Ovary (tissue), 10 donors: ENCODE measurements around the gene TAF11L4. TPM values are rescaled to one million over a fixed set of nuclear protein-coding genes. Genes with fewer than 3 reads are reported as not detected.
"Not testable (repeated sequence)": the region's sequence is repeated elsewhere in the genome, so short reads cannot be mapped to it uniquely, and the experiment has no call there.

Source experiments
- DNase-seq, 5 donors: peaks; one replicate each; pipeline ENCODE4 v3.0.0-alpha.2; 2019 to 2020
- H3K27ac ChIP-seq, 2 donors: fragments of 200-600 bp; one replicate each; pipeline versions ENCODE4 v1.5.1 to v1.8.0; 2019 to 2022
- H3K27me3 ChIP-seq: fragments of 200-600 bp; one replicate; pipeline ENCODE4 v1.8.0; 2022
- H3K36me3 ChIP-seq: fragments of 200-600 bp; sonication (generic); one replicate; pipeline ENCODE4 v1.5.1; 2019
- H3K4me1 ChIP-seq: one replicate; pipeline ENCODE4 v1.8.1; 2013; ENCODE audit warnings: mild to moderate bottlenecking, moderate library complexity; ENCODE audit not compliant: insufficient read depth
- H3K4me3 ChIP-seq: fragments of 200-600 bp; sonication (generic); one replicate; pipeline ENCODE4 v1.5.1; 2017
- H3K9me3 ChIP-seq, 2 donors: fragments of 200-600 bp in 1 of 2; sonication (generic) in 1 of 2; one replicate each; pipeline versions ENCODE4 v1.5.1 to v1.8.1; 2013 to 2019; ENCODE audit warnings: mild to moderate bottlenecking in 1 of 2, moderate library complexity in 1 of 2
- CTCF ChIP-seq, 3 donors: fragments of 450-650 bp in 2 of 3; fragments of 200-600 bp in 1 of 3; IDR thresholded peaks; one replicate each; pipeline versions ENCODE4 v1.5.1 to v1.8.0; 2016 to 2022; ENCODE audit warnings: antibody characterized with exemption in 3 of 3, mild to moderate bottlenecking in 1 of 3
- EP300 ChIP-seq: sonication (generic); formaldehyde crosslinking; IDR thresholded peaks from one replicate; pipeline ENCODE4 v1.6.1; 2017; ENCODE audit warnings: antibody characterized with exemption
- POLR2A ChIP-seq: fragments of 450-650 bp; IDR thresholded peaks from one replicate; pipeline ENCODE4 v1.6.1; 2017; ENCODE audit warnings: antibody characterized with exemption, mild to moderate bottlenecking, moderate library complexity
- WGBS, 3 donors: extraction: QIAGEN DNeasy Blood & Tissue Kit in 1 of 3; methylation state at CpG; one replicate each; pipeline versions ENCODE4 v1.1.5 to v1.1.7; 2013 to 2017; 5-methylcytosine and 5-hydroxymethylcytosine counted together
- intact Hi-C, 4 donors: fragments of 100-400 bp; cut with DNase I; formaldehyde crosslinking; loops; one replicate each; pipeline versions ENCODE4 v1.11.0 to v1.15.1; 2022 to 2023
- long read RNA-seq, 3 donors: library from polyadenylated mRNA in 2 of 3; unstranded in 2 of 3; transcript quantifications; one replicate each; pipeline ENCODE4 v2.0.0 and lab custom pipeline, GENCODE V29; 2021 to 2026
- polyA plus RNA-seq, 2 donors: library from polyadenylated mRNA; stranded (reverse); fragments of 200-250 nt in 1 of 2; fragments of 350-450 nt in 1 of 2; fragmentation: Illumina TruSeq in 1 of 2; extraction: RNeasy Lipid Tissue Mini Kit (QIAGEN cat#74804) in 1 of 2; gene quantifications; one replicate each; pipeline ENCODE4 v1.2.3, GENCODE V29; 2013 to 2014
- total RNA-seq, 7 donors: library from RNA; depleted of rRNA in 2 of 7; stranded (reverse); fragments of >200 nt in 2 of 7; fragmentation: NEBNext Ultra II Directional in 3 of 7; extraction: Animal tissue kit (Norgen Biotek cat#: 25700) in 3 of 7; gene quantifications; one replicate each; pipeline versions ENCODE4 v1.1.0 to v1.2.4, GENCODE V29; 2016 to 2023
- donor health status: DM: no; HTN: no; CAD: no; lungs with moderate emphysema.
- donor health status: DM: no; HTN: no; CAD: no.
- donor health status: Bipolar disorder and iron deficiency.
- donor health status: DM: yes; HTN: yes; CAD: no.
- donor health status: DM: no; HTN: no; CAD: no.
- donor health status: DM: yes; HTN: yes; CAD: no.

Gene TAF11L4
- total RNA-seq (not detected), polyA plus RNA-seq (not detected)
- long read RNA-seq, donor 1, result 0 reads
- long read RNA-seq, donor 2, result 0 reads
- long read RNA-seq, donor 3, result 0 reads

- H3K4me1 ChIP-seq, H3K36me3 ChIP-seq, H3K27ac ChIP-seq, intact Hi-C loops, DNase-seq, H3K9me3 ChIP-seq, H3K27me3 ChIP-seq, H3K4me3 ChIP-seq: not testable (repeated sequence)
- WGBS, 3 donors, result no CpG with 5 or more reads among the region's 15 CpGs
Measured at GRCh38 chr5:17521501-17521900, at the start of gene TAF11L4. Gene TAF11L4 (plus strand): TSS chr5:17521801.

GRCh38 chr5:17475064-17475463, 46.5 kb upstream of the TAF11L4 start:
- H3K27me3 ChIP-seq, H3K9me3 ChIP-seq, H3K27ac ChIP-seq, H3K4me1 ChIP-seq, DNase-seq, H3K4me3 ChIP-seq, H3K36me3 ChIP-seq, intact Hi-C loops: not testable (repeated sequence)

- TF ChIP-seq CTCF (IDR thresholded peaks at IDR 0.05), result no peak
- TF ChIP-seq POLR2A, result no peak
- no peak for TF ChIP-seq EP300
- intact Hi-C loops, result no loop called here
- Histone ChIP-seq H3K36me3 (no peaks in the 10 kb centered on the region), H3K9me3 (no peaks in the 10 kb centered on the region), H3K4me1 (no peaks in the 10 kb centered on the region), H3K27ac (no peak overlapping the region), H3K4me3 (no peak overlapping the region), H3K27me3 (no peaks in the 10 kb centered on the region)
- no peak for DNase-seq
- WGBS, 3 donors, result 56 to 65% (median 62%) methylated on average over 3 of the region's 3 CpGs
Measured at GRCh38 chr5:17477043-17477442, 44.6 kb upstream of the TAF11L4 start.

- 71 to 90% (median 79%) methylated on average over 7 of the region's 7 CpGs for WGBS, 3 donors
- no peaks in the 10 kb centered on the region for H3K27me3 ChIP-seq
- DNase-seq, result no peak
- TF ChIP-seq POLR2A (no peak), CTCF (IDR thresholded peaks at IDR 0.05) (no peak), EP300 (no peak)
- intact Hi-C loops, result no loop called here
- H3K4me1 ChIP-seq, result no peaks in the 10 kb centered on the region
- no peak overlapping the region for H3K27ac ChIP-seq
- no peaks in the 10 kb centered on the region for H3K36me3 ChIP-seq
- no peaks in the 10 kb centered on the region for H3K9me3 ChIP-seq
- H3K4me3 ChIP-seq, result no peak overlapping the region
Measured at GRCh38 chr5:17477573-17478265, 43.9 kb upstream of the TAF11L4 start.

- no peaks in the 10 kb centered on the region for H3K9me3 ChIP-seq
- TF ChIP-seq EP300 (no peak), POLR2A (no peak), CTCF (IDR thresholded peaks at IDR 0.05) (no peak)
- no peak overlapping the region for H3K27ac ChIP-seq
- intact Hi-C loops, result no loop called here
- H3K4me3 ChIP-seq, result no peak overlapping the region
- 77 to 84% (median 84%) methylated on average over 4 of the region's 4 CpGs for WGBS, 3 donors
- DNase-seq, result no peak
- no peaks in the 10 kb centered on the region for H3K27me3 ChIP-seq
- no peaks in the 10 kb centered on the region for H3K36me3 ChIP-seq
- H3K4me1 ChIP-seq, result no peaks in the 10 kb centered on the region
Measured at GRCh38 chr5:17481378-17481777, 40.2 kb upstream of the TAF11L4 start.
